ENCODE measurements around the gene CADM1. TPM values are rescaled to one million over a fixed set of nuclear protein-coding genes. Genes with fewer than 3 reads are reported as not detected.

CADM1 gene
- total and polyA plus RNA-seq, 9 of the 15 experiments (the other 6 are each of a cell fraction or from before 2014, with no cell fraction given) = 0.42 TPM; not detected in 8

DNA sequence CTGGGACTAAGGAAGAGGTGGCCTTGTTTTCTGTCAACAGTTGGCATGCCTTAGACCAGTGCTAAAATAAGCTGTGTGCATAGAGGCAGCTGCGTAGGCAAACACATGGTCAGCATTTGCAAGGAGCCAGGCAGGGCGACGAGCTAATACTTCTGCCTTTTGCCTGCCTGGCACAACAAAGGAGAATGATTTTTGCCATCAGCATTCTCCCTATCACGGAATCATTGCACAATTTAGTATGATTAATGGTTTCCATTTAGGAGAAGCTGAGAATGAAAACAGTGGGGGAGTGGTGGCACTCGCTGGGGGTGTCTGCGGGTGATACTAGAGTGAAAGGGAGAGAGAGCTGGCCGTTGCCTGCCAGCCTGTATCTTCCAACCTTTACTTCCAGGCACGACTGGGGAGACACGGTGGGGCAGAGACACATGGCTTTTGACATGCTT, 336.0 kb downstream of the CADM1 start:
- FAIRE-seq = no peak
- H4K20me1 ChIP-seq (replicated peaks; ENCODE audit: control insufficient read depth, insufficient read depth, low read length) = no peaks in the 10 kb centered on the region
- TF ChIP-seq ZNF830 (CRISPR knock-in tag; IDR thresholded peaks at IDR 0.05) = no peak
- TF ChIP-seq, protein P1, sequence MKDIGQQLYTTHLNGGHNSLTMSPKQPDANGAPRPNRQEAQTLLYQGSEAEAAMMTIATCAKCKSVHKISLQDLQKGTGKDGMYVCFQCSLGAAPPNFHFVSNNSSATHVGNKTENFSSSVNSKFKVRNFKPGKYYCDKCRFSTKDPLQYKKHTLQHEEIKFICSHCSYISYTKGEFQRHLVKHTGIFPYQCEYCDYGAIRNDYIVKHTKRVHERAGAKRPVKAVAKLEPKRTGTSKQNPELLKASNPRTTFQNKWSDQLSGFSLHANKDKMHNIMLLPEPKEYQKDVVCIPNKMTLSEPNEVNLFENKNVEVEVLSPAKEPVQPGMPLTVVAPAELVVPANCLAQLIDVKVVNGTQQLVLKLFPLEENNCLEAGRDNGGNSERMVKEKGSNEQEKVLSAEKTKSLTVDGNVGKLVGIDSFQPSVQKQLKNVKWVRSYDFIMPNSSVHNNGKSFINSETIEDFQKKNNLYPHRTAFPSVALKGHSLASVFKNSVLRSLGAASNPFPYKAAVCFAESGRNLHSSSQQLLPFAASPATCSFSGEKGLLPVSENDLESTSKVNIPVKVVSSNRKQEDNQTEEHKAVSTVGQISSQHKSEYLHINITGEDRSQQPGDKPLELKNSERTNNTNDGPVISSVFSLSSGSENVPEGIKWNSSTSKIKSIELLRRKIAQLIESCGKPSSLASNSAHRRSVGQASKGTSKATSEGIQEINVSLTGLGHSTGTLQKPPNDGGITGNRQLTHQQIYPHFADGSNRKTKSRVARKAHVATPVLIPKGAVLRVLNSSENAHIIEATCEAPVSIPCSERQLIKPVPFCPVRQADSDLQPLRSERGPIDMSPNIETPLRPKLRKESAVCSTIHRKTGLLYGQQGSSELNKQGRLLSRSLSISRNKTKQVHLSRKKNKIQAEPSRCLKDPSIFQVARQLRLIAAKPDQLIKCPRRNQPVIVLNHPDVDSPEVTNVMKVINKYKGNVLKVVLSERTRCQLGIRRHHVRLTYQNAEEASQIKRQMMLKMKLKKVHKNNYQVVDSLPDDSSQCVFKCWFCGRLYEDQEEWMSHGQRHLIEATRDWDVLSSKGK (CRISPR knock-in tag; IDR thresholded peaks at IDR 0.05) = no peak
- TF ChIP-seq XRCC3 (IDR thresholded peaks at IDR 0.05) = no peak
- no peak for TF ChIP-seq KLF6 (CRISPR knock-in tag; IDR thresholded peaks at IDR 0.05; ENCODE audit: borderline replicate concordance)
- TF ChIP-seq PHB2 (IDR thresholded peaks at IDR 0.05; ENCODE audit: low read depth) = no peak
- no peak for TF ChIP-seq ZKSCAN8 (CRISPR knock-in tag; IDR thresholded peaks at IDR 0.05)
- TF ChIP-seq ZNF696 (CRISPR knock-in tag; conservative IDR thresholded peaks at IDR 0.05) = no peak
- no peak for TF ChIP-seq ZNF76 (CRISPR knock-in tag; IDR thresholded peaks at IDR 0.05; ENCODE audit: borderline replicate concordance)
- TF ChIP-seq SIN3A (IDR thresholded peaks at IDR 0.05; ENCODE audit: borderline replicate concordance in 2 of 2, control insufficient read depth in 1 of 2, low read depth in 2 of 2, low read length in 2 of 2) = no peak
- no peak for TF ChIP-seq SP1 (CRISPR knock-in tag; IDR thresholded peaks at IDR 0.05)
- no peak for TF ChIP-seq ZNF133 (CRISPR knock-in tag; IDR thresholded peaks at IDR 0.05)
- TF ChIP-seq ZBTB1 (CRISPR knock-in tag; IDR thresholded peaks at IDR 0.05; ENCODE audit: borderline replicate concordance, low read depth) = no peak
- TF ChIP-seq, protein P2, sequence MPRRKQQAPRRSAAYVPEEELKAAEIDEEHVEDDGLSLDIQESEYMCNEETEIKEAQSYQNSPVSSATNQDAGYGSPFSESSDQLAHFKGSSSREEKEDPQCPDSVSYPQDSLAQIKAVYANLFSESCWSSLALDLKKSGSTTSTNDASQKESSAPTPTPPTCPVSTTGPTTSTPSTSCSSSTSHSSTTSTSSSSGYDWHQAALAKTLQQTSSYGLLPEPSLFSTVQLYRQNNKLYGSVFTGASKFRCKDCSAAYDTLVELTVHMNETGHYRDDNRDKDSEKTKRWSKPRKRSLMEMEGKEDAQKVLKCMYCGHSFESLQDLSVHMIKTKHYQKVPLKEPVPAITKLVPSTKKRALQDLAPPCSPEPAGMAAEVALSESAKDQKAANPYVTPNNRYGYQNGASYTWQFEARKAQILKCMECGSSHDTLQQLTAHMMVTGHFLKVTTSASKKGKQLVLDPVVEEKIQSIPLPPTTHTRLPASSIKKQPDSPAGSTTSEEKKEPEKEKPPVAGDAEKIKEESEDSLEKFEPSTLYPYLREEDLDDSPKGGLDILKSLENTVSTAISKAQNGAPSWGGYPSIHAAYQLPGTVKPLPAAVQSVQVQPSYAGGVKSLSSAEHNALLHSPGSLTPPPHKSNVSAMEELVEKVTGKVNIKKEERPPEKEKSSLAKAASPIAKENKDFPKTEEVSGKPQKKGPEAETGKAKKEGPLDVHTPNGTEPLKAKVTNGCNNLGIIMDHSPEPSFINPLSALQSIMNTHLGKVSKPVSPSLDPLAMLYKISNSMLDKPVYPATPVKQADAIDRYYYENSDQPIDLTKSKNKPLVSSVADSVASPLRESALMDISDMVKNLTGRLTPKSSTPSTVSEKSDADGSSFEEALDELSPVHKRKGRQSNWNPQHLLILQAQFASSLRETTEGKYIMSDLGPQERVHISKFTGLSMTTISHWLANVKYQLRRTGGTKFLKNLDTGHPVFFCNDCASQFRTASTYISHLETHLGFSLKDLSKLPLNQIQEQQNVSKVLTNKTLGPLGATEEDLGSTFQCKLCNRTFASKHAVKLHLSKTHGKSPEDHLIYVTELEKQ (CRISPR knock-in tag; IDR thresholded peaks at IDR 0.05) = no peak
- no peak for TF ChIP-seq CREM (IDR thresholded peaks at IDR 0.05; ENCODE audit: low read depth)
- no peak for TF ChIP-seq ZFP1 (CRISPR knock-in tag; IDR thresholded peaks at IDR 0.05)
- no peak for TF ChIP-seq EP400 (IDR thresholded peaks at IDR 0.05)
- TF ChIP-seq NFYB (IDR thresholded peaks at IDR 0.05; ENCODE audit: extremely low read depth, insufficient read length) = no peak
- no peak for TF ChIP-seq EWSR1 (IDR thresholded peaks at IDR 0.05; ENCODE audit: borderline replicate concordance, low read depth, partially characterized antibody)
- no peak for TF ChIP-seq SUPT5H (IDR thresholded peaks at IDR 0.05)
- H2AFZ ChIP-seq (ENCODE audit: low read depth, low read length) = no peak overlapping the region
- intact Hi-C loops (cut with micrococcal nuclease) = no loop called here
- no peaks in the 10 kb centered on the region for H3K79me2 ChIP-seq (ENCODE audit: control insufficient read depth, insufficient read depth, low read length)
- no peak for ATAC-seq
- no peaks in the 10 kb centered on the region for H3K9me1 ChIP-seq (ENCODE audit: control insufficient read depth, insufficient read depth, low read length)
- no peak overlapping the region for H3K27ac ChIP-seq (ENCODE audit: extremely low read depth, low read depth, low read length)
- H3K9ac ChIP-seq (ENCODE audit: insufficient read depth in 1 of 2, low read depth in 2 of 2, low read length in 2 of 2) = no peak overlapping the region
- no peaks in the 10 kb centered on the region for H3K9me3 ChIP-seq (replicated peaks; ENCODE audit: control insufficient read depth, insufficient read depth, low read depth, low read length)
- WGBS (ENCODE audit: insufficient coverage, low coverage, missing lambda C conversion rate) = 0% methylated on average over 9 of the region's 9 CpGs
- no peaks in the 10 kb centered on the region for H3K4me1 ChIP-seq (replicated peaks in 1 of 2; ENCODE audit: control insufficient read depth in 2 of 2, insufficient read depth in 2 of 2, low read length in 2 of 2)
- peaks cover 3% of the 10 kb centered on the region in 2 experiments; a peak in 2 of 5 replicates for H3K27me3 ChIP-seq (ENCODE audit: control insufficient read depth in 2 of 2, insufficient read depth in 2 of 2, low read length in 2 of 2)
- no peak overlapping the region for H3K4me3 ChIP-seq
- in situ Hi-C loops (cut with MboI) = no loop called here
- H3K36me3 ChIP-seq (ENCODE audit: control insufficient read depth, insufficient read depth, low read length) = no peaks in the 10 kb centered on the region
- no peak overlapping the region for H3K4me2 ChIP-seq (ENCODE audit: insufficient read depth, low read length)
- no peak for DNase-seq (ENCODE audit: extremely low read depth in 1 of 4, low spot score in 3 of 4)
- POLR2A ChIA-PET = no interaction called here
- CTCF ChIA-PET (ENCODE audit: low intra/inter-chr PET ratio) = no interaction called here
- no TSS peak for BruUV-seq (replicated peaks)

Measured in K562 (cell line).